ENCODE data around the gene NUBP2.

The NUBP2 gene

GRCh38 chr16:1818873-1819525 is 36.2 kb downstream of the NUBP2 start:
- no peaks in the 10 kb centered on the region for H3K27me3 ChIP-seq
- H3K4me1 ChIP-seq, result no peaks in the 10 kb centered on the region
- no peak overlapping the region for H3K4me3 ChIP-seq (ENCODE audit: low read depth, low read length)
- no peak for DNase-seq
- TF ChIP-seq CTCF (IDR thresholded peaks at IDR 0.05; ENCODE audit: low read depth, low read length), result no peak
- H3K36me3 ChIP-seq, result peaks cover 17% of the 10 kb centered on the region
- H3K9me3 ChIP-seq, result no peaks in the 10 kb centered on the region

- Histone ChIP-seq H3K9me3 (no peaks in the 10 kb centered on the region), H3K4me3 (ENCODE audit: low read depth, low read length) (no peak overlapping the region), H3K36me3 (peaks cover 17% of the 10 kb centered on the region), H3K27me3 (no peaks in the 10 kb centered on the region), H3K4me1 (no peaks in the 10 kb centered on the region)
- TF ChIP-seq CTCF (IDR thresholded peaks at IDR 0.05; ENCODE audit: low read depth, low read length), result no peak
- no peak for DNase-seq
Measured at GRCh38 chr16:1819611-1820010, 36.9 kb downstream of the NUBP2 start.

- H3K4me1 ChIP-seq, result no peaks in the 10 kb centered on the region
- no peak for TF ChIP-seq CTCF (IDR thresholded peaks at IDR 0.05; ENCODE audit: low read depth, low read length)
- no peaks in the 10 kb centered on the region for H3K27me3 ChIP-seq
- peaks cover 15% of the 10 kb centered on the region for H3K36me3 ChIP-seq
- H3K4me3 ChIP-seq (ENCODE audit: low read depth, low read length), result no peak overlapping the region
- no peaks in the 10 kb centered on the region for H3K9me3 ChIP-seq
- DNase-seq, result no peak
Measured at GRCh38 chr16:1820096-1820945, 37.6 kb downstream of the NUBP2 start.

- peaks cover 12% of the 10 kb centered on the region for H3K36me3 ChIP-seq
- H3K27me3 ChIP-seq, result no peaks in the 10 kb centered on the region
- H3K4me3 ChIP-seq (ENCODE audit: low read depth, low read length), result no peak overlapping the region
- H3K9me3 ChIP-seq, result no peaks in the 10 kb centered on the region
- H3K4me1 ChIP-seq, result no peaks in the 10 kb centered on the region
- DNase-seq, result no peak
- no peak for TF ChIP-seq CTCF (IDR thresholded peaks at IDR 0.05; ENCODE audit: low read depth, low read length)
Measured at GRCh38 chr16:1820946-1821290, 38.2 kb downstream of the NUBP2 start.

- Histone ChIP-seq H3K4me3 (ENCODE audit: low read depth, low read length) (no peak overlapping the region), H3K4me1 (no peaks in the 10 kb centered on the region), H3K36me3 (peaks cover 4% of the 10 kb centered on the region), H3K9me3 (no peaks in the 10 kb centered on the region), H3K27me3 (no peaks in the 10 kb centered on the region)
- no peak for DNase-seq
- no peak for TF ChIP-seq CTCF (IDR thresholded peaks at IDR 0.05; ENCODE audit: low read depth, low read length)
Measured at GRCh38 chr16:1821861-1822611, 39.3 kb downstream of the NUBP2 start.

All from BE2C (cell line).